Measurements from ENCODE around the gene TSPAN5.

Gene TSPAN5

DNA sequence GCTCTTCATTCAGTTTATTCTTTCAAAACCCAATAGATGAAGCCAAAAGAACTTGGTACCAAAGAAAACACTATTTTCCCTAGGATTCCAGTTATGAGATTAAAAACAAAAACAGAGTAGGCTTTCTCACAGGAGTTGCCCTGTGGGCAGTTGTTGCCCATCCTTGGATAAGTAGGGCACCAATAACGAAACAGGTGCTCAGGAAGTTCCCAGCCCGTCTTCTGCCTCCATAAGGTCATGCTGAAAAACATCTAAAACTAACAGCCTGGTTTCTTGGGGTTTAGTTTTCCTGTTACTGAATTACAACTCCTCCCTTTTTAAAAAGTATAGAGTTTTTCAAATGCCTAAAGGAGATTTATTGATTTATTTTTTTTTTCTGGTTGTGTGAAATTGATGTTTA lies 14.7 kb downstream of the TSPAN5 start:
- no peak for DNase-seq (ENCODE audit: low read depth)

DNA sequence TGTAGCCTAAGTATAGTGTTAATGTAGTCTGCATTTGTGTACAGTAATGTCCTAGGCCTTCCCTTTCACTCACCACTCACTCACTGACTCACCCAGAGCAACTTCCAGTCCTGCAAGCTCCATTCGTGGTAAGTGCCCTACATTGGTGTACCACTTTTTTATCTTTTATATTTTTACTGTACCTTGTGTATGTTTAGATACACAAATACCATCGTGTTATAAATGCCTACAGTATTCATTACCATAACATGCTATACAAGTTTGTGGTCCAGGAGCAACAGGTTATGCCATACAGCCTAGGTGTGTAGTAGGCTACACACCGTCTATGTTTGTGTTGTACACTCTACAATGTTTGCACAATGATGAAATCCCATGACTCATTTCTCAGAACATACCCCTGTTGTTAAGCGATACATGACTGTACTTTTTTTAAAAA lies 15.4 kb downstream of the TSPAN5 start:
- peak; percentile 85 for DNase-seq (ENCODE audit: low read depth)

DNA sequence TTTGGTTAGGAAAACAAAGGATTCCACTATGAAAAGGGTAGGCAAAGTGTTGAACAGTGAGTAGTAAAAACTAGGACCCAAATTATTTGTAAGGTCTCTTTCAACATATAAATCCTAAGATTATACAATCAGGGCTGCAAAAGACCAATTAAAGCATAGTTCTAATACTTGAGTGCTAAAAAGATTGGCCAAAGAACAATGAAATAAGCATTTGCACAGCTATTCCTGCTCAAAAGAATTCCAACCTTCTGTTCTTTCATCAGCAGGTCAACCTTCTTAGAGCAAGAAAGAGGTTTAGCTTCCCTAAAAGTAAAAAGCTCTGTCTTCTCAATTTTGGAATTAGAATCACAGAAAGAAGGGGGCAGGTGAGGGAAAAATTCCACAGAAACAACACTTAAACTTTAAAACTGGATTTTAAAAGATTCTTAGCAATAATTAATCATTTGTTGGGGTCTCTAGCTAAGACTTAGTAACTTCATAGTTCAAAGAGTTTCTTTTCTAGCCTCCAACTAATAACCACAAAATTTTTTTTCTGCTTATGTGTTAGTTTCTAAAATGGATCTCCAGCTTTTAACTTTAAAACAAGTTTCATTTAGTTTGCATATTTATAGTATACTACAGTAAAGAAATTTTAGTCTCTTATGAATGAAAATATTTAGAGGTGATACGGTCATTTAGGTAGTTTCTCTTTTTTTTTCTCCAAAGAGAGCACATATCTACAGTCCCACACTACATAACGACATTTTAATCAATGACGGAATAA lies 16.3 kb downstream of the TSPAN5 start:
- DNase-seq (ENCODE audit: low read depth), result no peak

DNA sequence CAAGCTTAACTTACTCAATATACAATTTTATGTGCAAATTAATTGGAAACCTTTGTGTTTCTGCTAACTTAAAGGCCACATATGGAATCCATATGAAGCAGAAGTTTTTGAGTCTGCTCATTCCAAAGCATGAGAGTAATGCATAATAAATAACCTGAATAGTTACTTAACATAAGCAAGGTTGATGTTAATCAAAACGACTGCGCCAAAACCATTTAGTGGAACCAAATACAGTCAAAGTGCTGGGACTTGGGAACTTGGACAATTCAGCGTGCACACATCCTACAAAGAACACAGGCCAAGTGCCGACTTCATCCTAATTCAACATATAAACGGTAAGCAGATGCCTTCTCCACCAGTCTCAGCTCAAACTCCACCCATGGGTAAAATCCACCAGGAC lies 17.0 kb downstream of the TSPAN5 start:
- DNase-seq (ENCODE audit: low read depth), result no peak

DNA sequence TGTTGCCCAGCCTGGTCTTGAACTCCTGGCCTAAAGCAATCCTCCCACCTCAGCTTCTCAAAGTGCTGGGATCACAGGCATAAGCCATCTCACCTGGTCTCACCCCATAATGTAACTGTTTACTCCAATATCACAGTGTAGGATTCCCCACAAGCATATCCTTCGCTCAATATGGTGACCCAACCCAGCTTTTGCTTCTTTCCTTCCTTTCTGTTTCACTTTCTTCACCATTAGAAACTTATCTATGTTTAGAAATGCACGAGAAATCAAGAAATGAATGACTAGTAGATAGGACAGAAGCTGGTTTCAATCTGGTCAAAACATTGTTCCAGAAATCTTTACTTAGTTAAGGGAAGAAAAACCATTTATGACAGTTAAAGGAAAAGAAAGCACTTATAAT lies 18.9 kb downstream of the TSPAN5 start:
- DNase-seq (ENCODE audit: low read depth), result no peak

DNA sequence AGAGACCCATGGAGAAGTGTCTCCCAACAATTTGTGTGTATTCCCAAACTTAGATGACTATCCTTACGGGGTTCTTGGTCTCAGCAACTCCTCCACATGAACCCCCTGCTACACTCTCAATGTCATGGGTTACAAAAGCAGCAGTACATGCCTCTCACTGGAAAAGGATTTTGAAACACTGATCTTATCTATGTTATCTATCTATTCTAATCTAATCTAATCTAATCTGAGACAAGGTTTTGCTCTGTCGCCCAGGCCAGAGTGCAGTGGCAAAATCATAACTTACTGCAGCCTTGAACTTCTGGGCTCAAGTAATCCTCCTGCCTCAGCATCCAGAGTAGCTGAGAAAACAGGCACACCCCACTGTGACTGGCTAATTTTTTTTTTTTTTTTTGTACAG lies 19.3 kb downstream of the TSPAN5 start:
- DNase-seq (ENCODE audit: low read depth), result no peak

DNA sequence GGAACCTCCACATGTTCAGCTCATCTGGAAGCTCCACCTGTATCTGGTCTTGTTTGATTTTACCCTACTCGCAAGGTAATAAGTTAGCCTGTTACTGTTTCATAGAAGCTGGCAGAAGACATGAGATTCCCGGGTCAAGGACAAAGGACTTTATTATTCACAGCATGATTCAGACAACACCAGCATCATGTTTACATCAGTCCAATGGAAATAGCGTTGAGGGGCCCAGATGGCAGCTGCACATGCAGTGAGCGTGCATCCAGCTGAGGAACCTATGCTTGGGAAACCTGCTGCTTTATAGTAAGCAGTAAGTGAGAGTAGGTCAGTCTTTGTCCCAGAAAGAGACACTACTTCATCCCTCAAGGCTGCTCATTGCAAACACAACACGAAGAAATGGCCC lies 19.8 kb downstream of the TSPAN5 start:
- DNase-seq (ENCODE audit: low read depth), result peak; percentile 69

DNA sequence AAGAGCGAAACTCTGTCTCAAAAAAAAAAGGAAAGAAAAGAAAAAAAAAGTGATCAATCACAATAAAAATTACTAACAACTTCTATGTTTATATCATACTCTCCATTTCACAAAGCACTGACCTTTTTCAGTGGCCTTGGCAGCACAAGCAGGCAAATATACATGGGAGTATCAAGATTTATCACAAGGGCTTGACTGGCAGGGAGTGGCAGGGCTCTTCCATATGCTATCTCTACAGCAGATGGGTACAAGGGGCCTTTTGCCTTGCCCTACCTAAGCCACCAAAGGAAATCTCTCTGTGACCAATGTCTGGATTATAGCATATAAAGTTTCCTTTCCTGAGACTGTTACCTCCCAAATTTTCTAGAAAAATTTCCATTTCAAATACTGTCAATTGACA lies 24.4 kb downstream of the TSPAN5 start:
- DNase-seq (ENCODE audit: low read depth), result no peak

DNA sequence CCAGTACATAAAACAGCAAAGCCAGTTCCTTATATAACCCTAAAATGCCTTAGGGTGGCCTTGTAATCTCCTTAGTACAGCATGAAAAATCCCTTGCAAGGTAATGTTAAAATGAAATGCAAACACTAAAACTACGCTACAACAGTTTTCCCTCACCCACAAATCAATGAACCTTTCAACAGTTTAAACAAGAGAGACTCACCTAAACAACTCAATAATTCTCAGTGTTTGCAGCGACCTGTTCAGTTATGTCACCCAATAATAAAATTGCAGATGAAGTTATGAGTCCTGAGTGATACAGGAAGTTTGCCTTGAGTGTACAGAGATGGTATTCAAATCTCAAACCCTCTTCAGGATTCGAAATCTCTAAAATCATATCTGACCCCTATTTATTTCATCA lies 25.3 kb downstream of the TSPAN5 start:
- DNase-seq (ENCODE audit: low read depth), result no peak

DNA sequence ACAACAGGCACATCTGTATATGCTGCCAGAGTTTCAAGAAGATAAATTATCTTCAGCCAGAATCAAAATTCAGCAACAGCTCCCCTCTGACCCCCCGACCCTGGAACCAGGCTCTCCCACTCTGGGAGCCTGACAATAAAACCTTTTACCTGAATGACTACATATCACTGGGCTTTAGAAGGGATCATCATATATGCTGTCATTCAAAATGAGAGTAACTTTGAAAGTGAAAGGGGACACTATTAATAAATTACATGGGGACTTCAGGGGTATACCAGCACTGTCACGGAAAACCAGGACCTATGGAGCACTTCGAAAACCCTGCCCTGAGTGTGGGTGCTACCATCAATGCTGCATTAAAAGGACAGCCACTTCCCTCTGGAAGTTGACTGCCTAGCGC lies 26.2 kb downstream of the TSPAN5 start:
- DNase-seq (ENCODE audit: low read depth), result no peak

DNA sequence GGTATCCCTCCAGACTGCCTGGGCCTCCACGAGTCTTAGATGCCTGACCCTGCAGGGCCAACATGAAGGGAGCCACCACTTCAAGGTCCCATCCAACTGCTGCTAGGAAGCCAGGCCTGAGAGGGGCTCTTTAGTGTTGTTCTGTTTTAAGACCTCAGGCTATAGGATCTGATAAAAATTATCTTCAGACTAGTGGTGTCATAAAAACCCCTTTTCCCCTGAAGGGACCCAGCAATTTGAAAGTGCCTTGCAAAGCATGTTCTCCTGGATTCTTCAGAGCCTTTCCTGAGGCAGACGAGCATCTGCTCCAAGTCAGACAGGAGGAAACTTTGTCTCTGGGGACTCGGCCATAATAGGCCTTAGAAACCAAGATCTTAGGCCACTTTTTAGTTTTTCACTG lies 26.9 kb downstream of the TSPAN5 start:
- DNase-seq (ENCODE audit: low read depth), result no peak

DNA sequence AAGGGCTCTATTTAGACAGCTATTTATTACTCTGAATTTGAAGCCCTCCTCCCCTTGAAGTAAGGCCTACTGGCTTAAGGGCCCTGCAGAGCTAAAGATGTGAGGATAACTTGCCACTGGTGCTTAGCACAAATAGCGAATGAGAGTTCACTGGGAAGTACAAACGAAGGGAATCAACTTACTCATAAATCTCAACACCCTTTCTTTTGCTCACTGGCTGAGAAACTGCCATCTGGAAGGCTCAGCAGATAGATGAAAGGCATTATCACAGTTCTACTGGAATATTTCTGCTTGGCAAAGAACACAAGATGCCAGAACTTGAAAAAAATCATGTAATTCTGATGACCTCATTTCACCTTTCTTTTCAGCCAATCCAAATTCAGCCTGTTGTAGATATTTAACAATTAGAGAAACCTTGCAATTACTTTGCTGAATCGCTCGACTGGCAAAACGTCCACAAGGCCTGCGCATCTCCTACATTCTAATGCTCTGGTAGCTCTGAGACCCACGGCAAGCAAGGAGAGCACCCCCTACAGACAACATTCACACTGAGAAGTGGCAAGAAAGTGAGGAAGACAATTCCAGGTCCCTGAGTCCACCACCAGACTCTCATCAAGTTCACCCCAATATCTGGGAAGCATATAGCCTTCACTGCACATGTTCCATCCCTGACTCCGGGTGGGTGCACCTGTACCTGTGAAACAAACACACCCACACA lies 27.5 kb downstream of the TSPAN5 start:
- no peak for DNase-seq (ENCODE audit: low read depth)

DNA sequence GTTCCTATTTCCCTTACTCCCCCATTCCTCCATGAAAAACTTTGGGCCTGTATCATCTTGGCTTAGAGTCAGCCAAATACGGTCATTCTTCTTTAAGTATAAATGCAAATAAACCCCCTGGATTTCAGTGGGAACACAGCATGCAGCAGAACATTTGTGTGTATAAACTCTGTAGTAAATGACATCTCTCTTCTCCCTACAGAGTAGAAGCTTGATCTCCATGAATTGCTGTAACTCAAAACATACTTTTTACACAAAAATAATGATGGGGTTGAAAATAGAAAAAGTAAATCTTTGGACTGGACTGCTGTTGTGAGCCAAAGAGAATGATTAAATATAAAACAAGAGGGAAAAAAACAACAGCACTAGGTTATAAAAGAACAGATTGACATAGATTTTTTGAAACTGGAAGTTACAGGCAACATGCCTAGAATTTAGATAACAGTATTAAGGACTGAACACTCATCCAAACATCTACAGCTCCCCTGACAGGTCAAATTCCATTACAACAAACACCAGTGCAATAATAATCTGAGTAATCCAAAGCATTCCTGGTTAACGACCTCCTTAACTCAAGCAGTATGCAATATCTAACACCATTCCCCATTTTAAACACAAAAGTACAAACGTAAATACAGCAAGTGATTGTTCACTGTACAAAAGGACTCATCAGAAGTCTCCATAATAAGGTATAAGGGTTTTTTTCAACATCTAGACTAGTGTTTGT lies 30.7 kb downstream of the TSPAN5 start:
- peak; percentile 71 for DNase-seq (ENCODE audit: low read depth)

DNA sequence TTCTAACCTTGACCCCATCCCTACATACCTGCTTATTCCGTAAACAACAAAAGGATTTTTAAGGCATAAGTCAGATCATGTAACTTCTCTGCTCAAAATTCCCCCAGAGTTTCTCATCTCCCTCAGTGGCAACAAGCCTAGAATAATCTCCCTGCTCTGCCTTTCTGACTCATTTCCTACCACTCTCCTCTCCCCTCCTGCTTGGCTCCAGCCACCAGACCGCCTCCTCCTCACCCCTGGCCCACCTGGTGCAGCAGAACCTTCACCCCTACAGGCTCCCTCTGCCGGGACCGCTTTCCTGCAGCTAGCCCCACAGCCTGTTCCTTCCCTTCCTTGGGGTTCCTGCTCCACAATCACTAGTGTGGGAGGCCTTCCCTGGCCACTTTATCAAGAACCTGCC lies 32.1 kb downstream of the TSPAN5 start:
- peak; percentile 92 for DNase-seq (ENCODE audit: low read depth)

DNA sequence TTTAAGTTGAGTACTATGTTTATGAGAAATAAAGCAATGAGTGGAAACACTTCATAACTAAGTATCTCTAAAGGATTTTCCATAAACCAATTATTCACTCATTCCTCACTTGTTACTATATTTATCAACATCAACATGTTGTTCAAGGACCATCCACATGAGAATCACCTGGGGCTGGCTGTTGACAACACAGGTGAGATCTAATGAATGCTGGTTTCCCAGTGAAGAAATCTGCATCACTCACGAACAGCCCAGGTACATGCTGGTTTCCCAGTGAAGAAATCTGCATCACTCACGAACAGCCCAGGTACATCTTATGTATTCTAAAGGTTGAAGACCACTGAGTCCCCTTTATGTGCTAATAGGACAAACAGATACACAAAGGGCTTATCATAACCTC lies 32.5 kb downstream of the TSPAN5 start:
- DNase-seq (ENCODE audit: low read depth), result no peak

DNA sequence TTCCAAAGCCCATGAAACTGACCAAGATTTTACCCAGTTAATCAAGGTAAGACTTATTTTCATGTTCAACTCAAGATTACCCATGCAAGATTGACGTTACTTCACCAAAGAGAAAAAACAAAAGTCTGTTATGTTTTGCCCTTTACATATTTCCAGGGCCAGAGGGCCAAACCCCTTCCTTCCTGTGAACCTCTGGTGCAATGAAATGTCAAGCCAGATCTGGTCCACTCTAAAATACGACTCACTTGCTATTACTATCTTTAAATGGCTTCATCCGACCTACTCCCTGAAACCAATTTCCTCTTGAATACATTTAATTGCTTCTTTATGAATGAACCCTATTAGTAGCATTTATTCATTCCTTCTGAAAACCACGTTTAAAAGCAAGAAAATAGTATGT lies 33.0 kb downstream of the TSPAN5 start:
- no peak for DNase-seq (ENCODE audit: low read depth)

DNA sequence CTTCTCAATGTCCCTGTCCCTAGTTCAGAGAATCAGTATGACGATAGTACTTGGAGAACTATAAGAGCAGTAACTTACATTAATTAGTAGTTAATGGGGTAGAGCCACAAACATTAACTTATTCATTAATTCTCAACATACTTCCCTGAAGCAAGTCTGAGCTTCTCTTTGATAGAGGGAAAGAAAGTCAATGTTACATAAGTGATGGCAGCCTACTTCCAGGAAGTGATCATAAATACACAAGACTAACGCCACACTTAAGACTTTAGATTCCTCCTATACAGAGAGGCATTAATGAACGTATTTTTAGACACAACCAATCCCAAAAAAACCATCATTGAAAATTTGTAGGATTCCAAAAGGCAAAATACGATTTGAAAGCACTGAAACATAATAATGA lies 33.8 kb downstream of the TSPAN5 start:
- no peak for DNase-seq (ENCODE audit: low read depth)

DNA sequence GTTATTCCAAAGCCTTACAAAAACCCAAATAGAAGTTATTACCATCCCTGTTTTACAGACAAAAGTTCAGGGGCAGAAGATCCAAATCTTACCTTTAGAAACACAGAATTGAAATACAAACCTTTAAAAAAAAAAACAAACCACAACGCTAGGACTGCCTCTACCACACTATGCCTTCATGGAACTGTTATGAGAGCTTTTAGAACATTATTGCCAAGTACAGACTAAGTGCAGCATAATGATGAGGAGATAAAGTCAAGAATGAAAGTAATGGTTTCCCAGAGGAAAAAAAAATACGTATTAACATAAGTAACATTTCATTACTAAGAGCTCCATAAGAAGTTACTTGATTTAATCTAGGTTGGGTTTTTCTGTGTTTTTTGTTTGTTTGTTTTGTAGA lies 34.3 kb downstream of the TSPAN5 start:
- no peak for DNase-seq (ENCODE audit: low read depth)

DNA sequence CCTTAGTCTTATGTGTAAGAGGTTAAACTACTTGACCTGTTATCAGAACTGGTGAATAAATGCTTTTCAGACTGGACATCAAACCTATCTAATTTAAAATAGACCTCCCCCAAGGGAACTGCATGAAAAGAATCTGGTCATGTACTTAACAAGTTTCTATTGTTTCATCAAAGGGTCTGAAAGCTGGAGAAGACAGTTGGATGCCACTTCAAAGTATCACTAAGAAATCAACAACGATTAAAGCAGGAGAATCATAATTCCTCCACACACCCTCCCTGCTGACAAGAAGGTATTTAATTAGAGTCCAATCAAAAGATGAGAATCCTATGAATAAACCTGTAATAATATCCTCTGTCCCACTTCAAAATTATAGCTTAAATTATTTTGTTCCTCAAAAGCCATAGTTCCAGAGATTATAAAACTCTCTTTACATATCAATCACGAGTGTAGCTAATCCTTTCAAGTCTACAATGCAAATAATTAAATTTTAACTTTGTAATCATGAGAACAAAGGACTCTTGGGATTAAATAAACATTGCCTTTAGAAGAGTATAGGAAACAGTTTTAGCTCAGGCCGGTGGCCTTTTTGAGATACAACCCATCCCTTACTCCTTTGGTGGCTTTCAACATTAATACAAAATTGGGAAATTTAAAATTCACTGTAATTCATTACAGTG lies 35.1 kb downstream of the TSPAN5 start:
- no peak for DNase-seq (ENCODE audit: low read depth)

DNA sequence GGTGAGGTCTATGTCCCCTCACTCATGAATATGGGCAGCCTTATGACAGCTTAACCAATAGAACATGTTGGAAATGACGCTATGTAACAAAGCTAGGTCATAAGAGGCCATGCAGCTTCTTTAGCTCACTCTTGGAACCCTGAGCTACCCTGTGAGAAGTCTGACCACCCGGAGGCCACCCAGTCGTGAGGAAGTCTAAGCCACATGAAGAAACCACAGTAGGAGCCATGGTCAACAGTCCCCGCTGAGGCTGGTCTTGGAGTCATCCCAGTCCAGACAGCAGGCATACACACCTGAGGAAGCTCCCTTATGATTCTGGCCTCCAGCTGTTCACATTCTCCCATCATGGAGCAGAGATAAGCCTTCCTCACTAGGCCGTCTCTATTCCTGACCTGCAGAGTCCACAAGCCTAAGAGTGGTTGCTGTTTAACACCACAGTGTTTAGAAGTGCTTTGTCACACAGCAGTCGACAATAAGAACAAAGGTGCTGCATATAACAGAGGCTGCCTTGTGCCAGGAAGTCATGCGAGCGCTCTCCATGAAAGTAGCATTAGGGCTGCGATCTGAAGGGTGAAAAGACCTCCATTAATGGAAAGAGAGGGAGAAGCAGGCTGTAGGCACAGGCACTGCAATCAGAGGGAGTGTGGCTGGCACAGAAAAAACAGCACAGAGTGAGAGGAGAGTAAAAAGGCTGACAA lies 38.2 kb downstream of the TSPAN5 start:
- DNase-seq (ENCODE audit: low read depth), result no peak

DNA sequence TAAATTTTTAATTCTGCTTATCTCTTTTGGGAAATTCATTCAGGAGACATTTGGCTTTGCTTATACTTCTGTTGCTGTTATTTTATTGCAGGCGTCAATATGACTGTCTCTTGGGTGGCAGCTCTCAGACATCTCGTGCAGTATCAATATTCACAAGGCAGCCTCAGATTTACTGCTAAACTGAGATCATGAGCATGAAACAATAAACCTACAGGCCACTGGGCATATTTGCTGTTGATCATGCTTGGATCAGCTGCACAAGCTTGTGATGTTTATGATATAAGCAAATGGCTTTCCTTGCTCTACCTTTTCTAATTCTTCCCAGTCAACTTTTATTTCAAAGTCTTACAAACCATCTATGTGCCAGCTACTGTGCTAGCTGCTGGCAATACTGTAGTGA lies 39.2 kb downstream of the TSPAN5 start:
- DNase-seq (ENCODE audit: low read depth), result no peak

DNA sequence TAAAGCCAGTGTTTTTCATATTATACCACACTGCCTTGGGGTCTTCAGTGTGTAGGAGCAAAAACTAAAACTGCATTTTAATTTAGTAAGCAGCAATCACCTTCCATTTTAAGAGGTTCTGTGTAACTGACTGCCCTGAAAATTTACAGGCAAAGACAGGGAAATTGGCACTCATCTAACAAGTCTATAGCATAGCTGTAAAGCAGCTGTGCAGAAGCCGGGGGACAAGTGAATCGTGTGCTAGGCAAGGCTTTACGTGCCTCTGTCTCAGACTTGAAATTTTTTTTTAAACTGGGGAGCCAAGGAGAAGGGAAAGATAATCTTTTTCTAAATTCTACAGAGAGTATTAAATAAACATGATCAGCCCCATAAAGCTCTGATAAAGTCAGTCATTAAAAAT lies 39.7 kb downstream of the TSPAN5 start:
- DNase-seq (ENCODE audit: low read depth), result no peak
